Keratinocyte (primary cell): ENCODE data around the gene PAAF1.

ENCODE experiments used
- EZH2 ChIP-seq: IDR thresholded peaks from one replicate; pipeline ENCODE4 v1.6.1; 2012; ENCODE audit warnings: inconsistent platforms, mild to moderate bottlenecking, low read length, moderate library complexity
- TF ChIP-seq, protein P1 (sequence below), 3 experiments: IDR thresholded peaks in 1 of 3; conservative IDR thresholded peaks in 1 of 3; optimal IDR thresholded peaks in 1 of 3; 2 replicates in 2 of 3; 3 replicates in 1 of 3; pipeline versions ENCODE3 to v1.5.1; 2011; ENCODE audit warnings: low read length in 3 of 3, mild to moderate bottlenecking in 3 of 3, moderate library complexity in 2 of 3, control low read depth in 1 of 3, inconsistent platforms in 1 of 3; ENCODE audit not compliant: insufficient read depth in 2 of 3; ENCODE audit errors: extremely low read depth in 1 of 3

DNA sequence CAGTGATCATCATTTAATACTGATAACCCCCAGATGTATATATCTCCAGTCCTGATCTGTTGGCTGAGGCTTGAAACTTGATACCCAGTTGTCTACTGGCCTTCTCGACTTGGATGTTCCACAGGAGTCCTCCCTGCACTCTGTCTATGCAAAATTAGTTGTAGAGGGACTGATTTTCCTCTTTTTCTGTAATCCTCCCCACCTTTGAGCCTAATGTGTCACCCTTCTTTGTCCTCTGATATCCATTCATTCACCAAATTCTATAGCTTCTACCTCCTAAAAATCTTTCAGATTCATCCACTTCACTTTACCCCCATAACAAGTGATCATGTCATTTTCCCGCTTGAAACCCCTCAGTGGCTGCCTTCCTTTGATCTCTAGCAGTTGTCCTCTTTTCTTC, 16.6 kb upstream of the PAAF1 start:
- TF ChIP-seq, protein P1, sequence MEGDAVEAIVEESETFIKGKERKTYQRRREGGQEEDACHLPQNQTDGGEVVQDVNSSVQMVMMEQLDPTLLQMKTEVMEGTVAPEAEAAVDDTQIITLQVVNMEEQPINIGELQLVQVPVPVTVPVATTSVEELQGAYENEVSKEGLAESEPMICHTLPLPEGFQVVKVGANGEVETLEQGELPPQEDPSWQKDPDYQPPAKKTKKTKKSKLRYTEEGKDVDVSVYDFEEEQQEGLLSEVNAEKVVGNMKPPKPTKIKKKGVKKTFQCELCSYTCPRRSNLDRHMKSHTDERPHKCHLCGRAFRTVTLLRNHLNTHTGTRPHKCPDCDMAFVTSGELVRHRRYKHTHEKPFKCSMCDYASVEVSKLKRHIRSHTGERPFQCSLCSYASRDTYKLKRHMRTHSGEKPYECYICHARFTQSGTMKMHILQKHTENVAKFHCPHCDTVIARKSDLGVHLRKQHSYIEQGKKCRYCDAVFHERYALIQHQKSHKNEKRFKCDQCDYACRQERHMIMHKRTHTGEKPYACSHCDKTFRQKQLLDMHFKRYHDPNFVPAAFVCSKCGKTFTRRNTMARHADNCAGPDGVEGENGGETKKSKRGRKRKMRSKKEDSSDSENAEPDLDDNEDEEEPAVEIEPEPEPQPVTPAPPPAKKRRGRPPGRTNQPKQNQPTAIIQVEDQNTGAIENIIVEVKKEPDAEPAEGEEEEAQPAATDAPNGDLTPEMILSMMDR (optimal IDR thresholded peaks at IDR 0.05 in 1 of 3, IDR thresholded peaks at IDR 0.05 in 1 of 3, conservative IDR thresholded peaks at IDR 0.05 in 1 of 3; ENCODE audit: extremely low read depth in 1 of 3, insufficient read depth in 2 of 3, low read length in 3 of 3) = no peak
- TF ChIP-seq EZH2 = no peak
